Neural progenitor cell (in vitro differentiated cells): Measurements from ENCODE around the gene TMED7. TPM values are rescaled to one million over a fixed set of nuclear protein-coding genes. Genes with fewer than 3 reads are reported as not detected.
A peak's percentile ranks its signal among the peaks of the same experiment; 100 is the strongest.

Experiments used
- DNase-seq: peaks from one replicate; pipeline ENCODE4 v3.0.0-alpha.2; 2016; ENCODE audit warnings: low spot score
- H2AFZ ChIP-seq: fragments of 200-600 bp; sonication (generic); replicated peaks from 2 replicates; pipeline ENCODE4 v1.6.1; 2016; ENCODE audit warnings: antibody characterized with exemption
- H3F3A ChIP-seq: fragments of 200-600 bp; sonication (generic); 2 replicates; pipeline ENCODE4 v1.6.1; 2016; ENCODE audit warnings: antibody characterized with exemption, low read depth
- H3K27ac ChIP-seq: fragments of 200-600 bp; sonication (generic); 2 replicates; pipeline ENCODE4 v1.5.1; 2016; ENCODE audit warnings: mild to moderate bottlenecking
- H3K27me3 ChIP-seq: fragments of 200-600 bp; sonication (generic); 2 replicates; pipeline ENCODE4 v1.6.1; 2016; ENCODE audit warnings: mild to moderate bottlenecking, moderate library complexity
- H3K36me3 ChIP-seq: fragments of 200-600 bp; sonication (generic); 2 replicates; pipeline ENCODE4 v1.5.1; 2016
- H3K4me1 ChIP-seq: fragments of 200-600 bp; sonication (generic); 2 replicates; pipeline ENCODE4 v1.6.1; 2016; ENCODE audit warnings: mixed run types
- H3K4me2 ChIP-seq: fragments of 200-600 bp; sonication (generic); 2 replicates; pipeline ENCODE4 v1.6.1; 2016
- H3K4me3 ChIP-seq: fragments of 200-600 bp; sonication (generic); 2 replicates; pipeline ENCODE4 v1.5.1; 2016
- H3K79me2 ChIP-seq: fragments of 200-600 bp; sonication (generic); 2 replicates; pipeline ENCODE4 v1.6.1; 2016; ENCODE audit warnings: low read depth
- H3K9ac ChIP-seq: fragments of 200-600 bp; sonication (generic); 2 replicates; pipeline ENCODE4 v1.6.1; 2016
- H3K9me3 ChIP-seq: fragments of 200-600 bp; sonication (generic); 2 replicates; pipeline ENCODE4 v1.5.1; 2016; ENCODE audit warnings: low read depth
- H4K20me1 ChIP-seq: fragments of 200-600 bp; sonication (generic); 2 replicates; pipeline ENCODE4 v1.6.1; 2016; ENCODE audit warnings: low read depth
- H3K27ac Mint-ChIP-seq: 3 replicates; pipeline ENCODE4 v1.8.0; 2021; ENCODE audit warnings: mixed read lengths
- H3K27me3 Mint-ChIP-seq: 2 replicates; pipeline ENCODE4 v1.8.0; 2022; ENCODE audit warnings: low read depth, mild to moderate bottlenecking, inconsistent platforms, moderate library complexity, mixed read lengths; ENCODE audit not compliant: insufficient read depth
- H3K36me3 Mint-ChIP-seq: 3 replicates; pipeline ENCODE4 v1.8.0; 2021; ENCODE audit warnings: mixed read lengths
- H3K4me1 Mint-ChIP-seq: 3 replicates; pipeline ENCODE4 v1.8.0; 2021; ENCODE audit warnings: mixed read lengths
- H3K4me3 Mint-ChIP-seq: 3 replicates; pipeline ENCODE4 v1.8.0; 2021; ENCODE audit warnings: mild to moderate bottlenecking, moderate library complexity, mixed read lengths
- H3K9me3 Mint-ChIP-seq: 3 replicates; pipeline ENCODE4 v1.8.0; 2020; ENCODE audit warnings: mixed read lengths
- CTCF ChIP-seq: fragments of 200-600 bp; sonication (generic); IDR thresholded peaks from 2 replicates; pipeline ENCODE4 v1.5.1; 2017; ENCODE audit warnings: antibody characterized with exemption, mild to moderate bottlenecking
- EZH2 ChIP-seq: fragments of 200-600 bp; sonication (generic); IDR thresholded peaks from 2 replicates; pipeline ENCODE4 v1.6.1; 2017; ENCODE audit warnings: antibody characterized with exemption, mild to moderate bottlenecking, moderate library complexity
- EZH2phosphoT487 ChIP-seq: fragments of 200-600 bp; sonication (generic); IDR thresholded peaks from 2 replicates; pipeline ENCODE4 v1.6.1; 2017; ENCODE audit warnings: antibody characterized with exemption
- total RNA-seq: library from RNA; depleted of rRNA; stranded (reverse); fragments of >200 nt; gene quantifications from 2 replicates; pipeline ENCODE4 v1.2.3, GENCODE V29; 2015; ENCODE audit warnings: low replicate concordance

TMED7 gene
- total RNA-seq, 1 donor from 2014 or later: 112 TPM

GRCh38 chr5:115589043-115589442 lies 36.8 kb downstream of the TMED7 start:
- Mint-ChIP-seq H3K27me3 (no peaks in the 10 kb centered on the region), H3K4me3 (no peak overlapping the region), H3K4me1 (no peaks in the 10 kb centered on the region), H3K27ac (no peak overlapping the region), H3K9me3 (no peaks in the 10 kb centered on the region), H3K36me3 (no peaks in the 10 kb centered on the region)
- H3K27me3 ChIP-seq: no peaks in the 10 kb centered on the region
- H3K9ac ChIP-seq: no peak overlapping the region
- H3K4me2 ChIP-seq: no peak overlapping the region
- DNase-seq: no peak
- H3K79me2 ChIP-seq: no peaks in the 10 kb centered on the region
- no peaks in the 10 kb centered on the region for H3K4me1 ChIP-seq
- no peak overlapping the region for H3K4me3 ChIP-seq
- TF ChIP-seq CTCF (no peak), EZH2phosphoT487 (no peak), EZH2 (no peak)
- no peak overlapping the region for H3K27ac ChIP-seq
- H3K9me3 ChIP-seq: no peaks in the 10 kb centered on the region
- H3K36me3 ChIP-seq: no peaks in the 10 kb centered on the region
- no peaks in the 10 kb centered on the region for H4K20me1 ChIP-seq
- H2AFZ ChIP-seq: no peak overlapping the region
- no peaks in the 10 kb centered on the region for H3F3A ChIP-seq

- Histone ChIP-seq H3F3A (no peaks in the 10 kb centered on the region), H3K27me3 (no peaks in the 10 kb centered on the region), H3K79me2 (no peaks in the 10 kb centered on the region), H3K9ac (no peak overlapping the region), H3K4me2 (no peak overlapping the region), H3K36me3 (no peaks in the 10 kb centered on the region), H3K4me1 (no peaks in the 10 kb centered on the region), H3K27ac (no peak overlapping the region), H4K20me1 (no peaks in the 10 kb centered on the region), H3K4me3 (no peak overlapping the region), H3K9me3 (no peaks in the 10 kb centered on the region), H2AFZ (no peak overlapping the region)
- no peaks in the 10 kb centered on the region for H3K4me1 Mint-ChIP-seq
- H3K36me3 Mint-ChIP-seq: no peaks in the 10 kb centered on the region
- no peak for DNase-seq
- H3K9me3 Mint-ChIP-seq: no peaks in the 10 kb centered on the region
- TF ChIP-seq CTCF: no peak
- no peak for TF ChIP-seq EZH2
- TF ChIP-seq EZH2phosphoT487: no peak
- no peak overlapping the region for H3K4me3 Mint-ChIP-seq
- H3K27ac Mint-ChIP-seq: no peak overlapping the region
- H3K27me3 Mint-ChIP-seq: no peaks in the 10 kb centered on the region
Measured at GRCh38 chr5:115588640-115589039, 37.2 kb downstream of the TMED7 start.

- H3K9ac ChIP-seq: no peak overlapping the region
- no peaks in the 10 kb centered on the region for H3K9me3 ChIP-seq
- no peaks in the 10 kb centered on the region for H3K79me2 ChIP-seq
- no peaks in the 10 kb centered on the region for H3K27me3 Mint-ChIP-seq
- H2AFZ ChIP-seq: no peak overlapping the region
- H3K4me1 ChIP-seq: no peaks in the 10 kb centered on the region
- H3K27ac ChIP-seq: no peak overlapping the region
- no peaks in the 10 kb centered on the region for H3K9me3 Mint-ChIP-seq
- no peaks in the 10 kb centered on the region for H3K36me3 ChIP-seq
- no peak overlapping the region for H3K4me3 Mint-ChIP-seq
- no peak overlapping the region for H3K27ac Mint-ChIP-seq
- H3K4me1 Mint-ChIP-seq: no peaks in the 10 kb centered on the region
- H4K20me1 ChIP-seq: no peaks in the 10 kb centered on the region
- H3K4me3 ChIP-seq: no peak overlapping the region
- TF ChIP-seq CTCF: peak; percentile 74
- no peak for TF ChIP-seq EZH2
- no peaks in the 10 kb centered on the region for H3K36me3 Mint-ChIP-seq
- peak; percentile 31 for DNase-seq
- H3K27me3 ChIP-seq: no peaks in the 10 kb centered on the region
- no peak overlapping the region for H3K4me2 ChIP-seq
- H3F3A ChIP-seq: no peaks in the 10 kb centered on the region
Measured at GRCh38 chr5:115586525-115587146, 39.2 kb downstream of the TMED7 start.
